HepG2 (cell line): Measurements from ENCODE around the gene RPS15A. TPM values are rescaled to one million over a fixed set of nuclear protein-coding genes. Genes with fewer than 3 reads are reported as not detected.

Experiments used
- AHR ChIP-seq: IDR thresholded peaks from 2 replicates; pipeline ENCODE4 v1.6.1; 2018; ENCODE audit warnings: missing genetic modification reagents, missing compliant biosample characterization
- CERS6 ChIP-seq: sonication (generic); formaldehyde crosslinking; IDR thresholded peaks from 2 replicates; pipeline ENCODE4 v1.5.0; 2020; ENCODE audit warnings: missing genetic modification reagents
- KDM1A ChIP-seq: IDR thresholded peaks from 2 replicates; pipeline ENCODE4 v1.6.1; 2016; ENCODE audit warnings: missing compliant biosample characterization
- PAXIP1 ChIP-seq: sonication (generic); formaldehyde crosslinking; conservative IDR thresholded peaks from 2 replicates; pipeline ENCODE4 v1.4.0; 2020; ENCODE audit warnings: mild to moderate bottlenecking, missing genetic modification reagents, moderate library complexity
- PLSCR1 ChIP-seq: sonication (generic); formaldehyde crosslinking; IDR thresholded peaks from 2 replicates; pipeline ENCODE4 v1.5.0; 2020; ENCODE audit warnings: missing genetic modification reagents, mild to moderate bottlenecking, borderline replicate concordance
- PRDM15 ChIP-seq: sonication (generic); formaldehyde crosslinking; IDR thresholded peaks from 2 replicates; pipeline ENCODE4 v1.4.0; 2020; ENCODE audit warnings: missing genetic modification reagents
- PRPF4 ChIP-seq: fragments of 200-400 bp; formaldehyde crosslinking; IDR thresholded peaks from 2 replicates; pipeline ENCODE4 v1.6.1; 2016; ENCODE audit warnings: low read length, low read depth; ENCODE audit not compliant: poor library complexity, severe bottlenecking
- RBFOX2 ChIP-seq: fragments of 200-400 bp; formaldehyde crosslinking; IDR thresholded peaks from 2 replicates; pipeline ENCODE4 v1.6.1; 2017; ENCODE audit warnings: low read depth, mild to moderate bottlenecking, low read length
- RFX3 ChIP-seq: IDR thresholded peaks from 2 replicates; pipeline ENCODE4 v1.6.1; 2016; ENCODE audit warnings: missing biosample characterization, missing genetic modification reagents
- TEAD3 ChIP-seq: optimal IDR thresholded peaks from 2 replicates; pipeline ENCODE3; 2016; ENCODE audit warnings: borderline replicate concordance
- ZFP90 ChIP-seq: sonication (generic); formaldehyde crosslinking; IDR thresholded peaks from 2 replicates; pipeline ENCODE4 v1.8.0; 2022; ENCODE audit warnings: missing genetic modification reagents, mild to moderate bottlenecking, inconsistent platforms, borderline replicate concordance
- ZNF775 ChIP-seq: sonication (generic); formaldehyde crosslinking; IDR thresholded peaks from 2 replicates; pipeline ENCODE4 v1.4.0; 2020; ENCODE audit warnings: missing genetic modification reagents, mild to moderate bottlenecking, moderate library complexity, borderline replicate concordance
- polyA plus RNA-seq, 8 experiments: library from polyadenylated mRNA; depleted of rRNA in 3 of 8; stranded (reverse) in 7 of 8; unstranded in 1 of 8; fragments of >200 nt; fragmentation: Illumina TruSeq in 4 of 8; extraction: Trizol in 4 of 8; gene quantifications; 2 replicates each; pipeline versions ENCODE4 v1.2.1 to v1.2.3, GENCODE V29; 2011 to 2016; ENCODE audit warnings: low read depth in 4 of 8, missing spikeins in 1 of 8, mixed read lengths in 1 of 8; ENCODE audit not compliant: insufficient read depth in 1 of 8
- total RNA-seq, 5 experiments: library from RNA; depleted of rRNA; stranded (reverse); fragments of >200 nt; fragmentation: Illumina TruSeq; extraction: Trizol; gene quantifications; 2 replicates each; pipeline ENCODE4 v1.2.3, GENCODE V29; 2016; ENCODE audit warnings: low read depth in 1 of 5

Gene RPS15A
- total and polyA plus RNA-seq, 2 of the 13 experiments (the other 11 are each of a cell fraction or from before 2014, with no cell fraction given), result 5,489 to 9,457 TPM

GRCh38 chr16:18801145-18801972 lies 11.2 kb upstream of the RPS15A start, which contains the start of gene ARL6IP1 (continued):
- TF ChIP-seq PAXIP1 (CRISPR knock-in tag) (peak; percentile 88), AHR (peak; percentile 98), CERS6 (CRISPR knock-in tag) (peak; percentile 87; the same call in 1 of the 2 replicates), RFX3 (CRISPR knock-in tag) (no peak; the same call in 1 of the 2 replicates), PLSCR1 (CRISPR knock-in tag) (peak; percentile 25; the same call in 1 of the 2 replicates), ZFP90 (CRISPR knock-in tag) (peak; percentile 80), PRDM15 (CRISPR knock-in tag) (no peak; the same call in none of the 2 replicates), RBFOX2 (peak; percentile 100), TEAD3 (CRISPR knock-in tag) (peak; percentile 80), KDM1A (CRISPR knock-in tag) (peak; percentile 70; the same call in 1 of the 2 replicates), PRPF4 (no peak), ZNF775 (peak; percentile 89)
